SK-N-SH (cell line): ENCODE measurements around the gene SMIM1. TPM values are rescaled to one million over a fixed set of nuclear protein-coding genes. Genes with fewer than 3 reads are reported as not detected.

Experiments
- CTCF ChIA-PET: fragments of 300-600, 350-600 bp; formaldehyde crosslinking; extraction: SDS; loops from one replicate; lab custom pipeline; 2021; lab: Yijun Ruan, JAX
- POLR2A ChIA-PET: fragments of 350-600 bp; sonication (Branson Sonifier 250); formaldehyde crosslinking; extraction: SDS; loops from one replicate; lab custom pipeline; 2020; ENCODE audit warnings: antibody characterized with exemption, inconsistent platforms; lab: Yijun Ruan, JAX
- DNase-seq: peaks from one replicate; pipeline ENCODE4 v3.0.0; 2012
- H2AFZ ChIP-seq: fragments of 200-600 bp; sonication (generic); 2 replicates; pipeline ENCODE4 v1.8.1; 2016; ENCODE audit warnings: antibody characterized with exemption, mild to moderate bottlenecking, low read depth
- H3F3A ChIP-seq: fragments of 200-600 bp; sonication (generic); replicated peaks from 2 replicates; pipeline ENCODE3; 2016; ENCODE audit warnings: antibody characterized with exemption, mild to moderate bottlenecking; ENCODE audit not compliant: insufficient read depth
- H3K27ac ChIP-seq, 2 experiments: fragments of 200-500 bp in 1 of 2; fragments of 200-600 bp in 1 of 2; sonication (Bioruptor generic) in 1 of 2; sonication (generic), shearing (Covaris generic) in 1 of 2; 2 replicates each; pipeline versions ENCODE4 v1.5.1 to v1.6.1; 2014 to 2016; ENCODE audit warnings: low read depth in 2 of 2, inconsistent platforms in 1 of 2, low read length in 1 of 2, mild to moderate bottlenecking in 1 of 2, mixed read lengths in 1 of 2
- H3K27me3 ChIP-seq: fragments of 200-600 bp; sonication (generic), shearing (Covaris generic); 2 replicates; pipeline ENCODE4 v1.6.1; 2016; ENCODE audit warnings: mixed run types; ENCODE audit not compliant: insufficient read depth
- H3K36me3 ChIP-seq, 2 experiments: fragments of 200-500 bp in 1 of 2; fragments of 200-600 bp in 1 of 2; sonication (Bioruptor generic) in 1 of 2; sonication (generic) in 1 of 2; replicated peaks in 1 of 2; 2 replicates each; pipeline versions ENCODE3 to v1.5.1; 2014 to 2016; ENCODE audit warnings: low read length in 1 of 2, mild to moderate bottlenecking in 1 of 2; ENCODE audit not compliant: insufficient read depth in 2 of 2, control insufficient read depth in 1 of 2
- H3K4me1 ChIP-seq, 2 experiments: fragments of 200-500 bp in 1 of 2; fragments of 200-600 bp in 1 of 2; sonication (Bioruptor generic) in 1 of 2; sonication (generic), shearing (Covaris generic) in 1 of 2; 2 replicates each; pipeline versions ENCODE4 v1.5.1 to v1.6.1; 2014 to 2016; ENCODE audit warnings: low read depth in 1 of 2, low read length in 1 of 2, mixed run types in 1 of 2; ENCODE audit not compliant: insufficient read depth in 2 of 2, control insufficient read depth in 1 of 2
- H3K4me2 ChIP-seq: fragments of 200-600 bp; sonication (generic), shearing (Covaris generic); 2 replicates; pipeline ENCODE4 v1.6.1; 2017; ENCODE audit warnings: mixed run types
- H3K4me3 ChIP-seq, 2 experiments: fragments of 200-500 bp in 1 of 2; fragments of 200-600 bp in 1 of 2; sonication (Bioruptor generic) in 1 of 2; sonication (generic), shearing (Covaris generic) in 1 of 2; 2 replicates each; pipeline versions ENCODE4 v1.5.1 to v1.8.1; 2014 to 2016; ENCODE audit warnings: low read depth in 2 of 2, inconsistent platforms in 1 of 2, low read length in 1 of 2, mild to moderate bottlenecking in 1 of 2, mixed read lengths in 1 of 2, moderate library complexity in 1 of 2
- H3K79me2 ChIP-seq: fragments of 200-600 bp; sonication (generic); 2 replicates; pipeline ENCODE4 v1.8.1; 2017; ENCODE audit warnings: mild to moderate bottlenecking; ENCODE audit not compliant: insufficient read depth
- H3K9ac ChIP-seq: fragments of 200-600 bp; sonication (generic); 2 replicates; pipeline ENCODE4 v1.6.1; 2017; ENCODE audit warnings: mixed run types
- H3K9me2 ChIP-seq: fragments of 200-600 bp; sonication (generic); 2 replicates; pipeline ENCODE4 v1.6.1; 2017; ENCODE audit warnings: mixed run types
- H3K9me3 ChIP-seq: fragments of 200-600 bp; sonication (generic); 2 replicates; pipeline ENCODE4 v1.6.1; 2017; ENCODE audit warnings: mixed run types, mild to moderate bottlenecking, moderate library complexity
- H4K20me1 ChIP-seq: fragments of 200-600 bp; sonication (generic); 2 replicates; pipeline ENCODE4 v1.6.1; 2017; ENCODE audit warnings: mild to moderate bottlenecking, mixed run types; ENCODE audit not compliant: insufficient read depth
- ELF1 ChIP-seq: IDR thresholded peaks from 2 replicates; pipeline ENCODE4 v1.4.0; 2012
- EP300 ChIP-seq, 2 experiments: IDR thresholded peaks; 2 replicates each; pipeline versions ENCODE4 v1.4.0 to v1.6.1; 2012; ENCODE audit warnings: borderline replicate concordance in 1 of 2, low read depth in 1 of 2, low read length in 1 of 2
- FOSL2 ChIP-seq: IDR thresholded peaks from 2 replicates; pipeline ENCODE4 v1.4.0; 2012; ENCODE audit warnings: low read depth, mild to moderate bottlenecking, moderate library complexity, borderline replicate concordance
- FOXM1 ChIP-seq: IDR thresholded peaks from 2 replicates; pipeline ENCODE4 v1.4.0; 2012; ENCODE audit warnings: low read depth, mild to moderate bottlenecking
- GATA2 ChIP-seq: sonication (generic); formaldehyde crosslinking; IDR thresholded peaks from 2 replicates; pipeline ENCODE4 v1.5.0; 2020; ENCODE audit warnings: mild to moderate bottlenecking, missing genetic modification reagents
- MXI1 ChIP-seq: IDR thresholded peaks from 2 replicates; pipeline ENCODE4 v1.6.1; 2012; ENCODE audit warnings: mild to moderate bottlenecking, low read depth, low read length, improper control_type of control experiment
- RAD21 ChIP-seq: IDR thresholded peaks from 2 replicates; pipeline ENCODE4 v1.6.1; 2012; ENCODE audit warnings: mild to moderate bottlenecking, low read length
- SMC3 ChIP-seq: IDR thresholded peaks from 2 replicates; pipeline ENCODE4 v1.6.1; 2012; ENCODE audit warnings: low read depth, low read length, improper control_type of control experiment
- TAF1 ChIP-seq: IDR thresholded peaks from 2 replicates; pipeline ENCODE4 v1.6.1; 2012; ENCODE audit warnings: low read depth, mild to moderate bottlenecking, low read length, moderate library complexity, borderline replicate concordance
- WGBS: methylation state at CpG from one replicate; pipeline ENCODE4 v1.1.6; 2017; ENCODE audit warnings: low lambda C conversion rate; 5-methylcytosine and 5-hydroxymethylcytosine counted together
- polyA plus RNA-seq, 3 experiments: library from polyadenylated mRNA; depleted of rRNA; stranded (reverse); fragments of >200 nt; gene quantifications; 2 replicates each; pipeline ENCODE4 v1.2.3, GENCODE V29; 2012
- TF ChIP-seq, protein P1 (sequence below): IDR thresholded peaks from 2 replicates; pipeline ENCODE4 v1.4.0; 2012; ENCODE audit warnings: low read depth, borderline replicate concordance
- TF ChIP-seq, protein P2 (sequence below): fragments of 150-350 bp; IDR thresholded peaks from 2 replicates; pipeline ENCODE4 v1.6.1; 2017; ENCODE audit warnings: antibody characterized with exemption, low read length, low read depth, borderline replicate concordance
- TF ChIP-seq, protein P3 (sequence below): fragments of 200-600 bp; sonication (generic); IDR thresholded peaks from 2 replicates; pipeline ENCODE4 v1.6.1; 2017; ENCODE audit warnings: antibody characterized with exemption, mild to moderate bottlenecking, moderate library complexity
- TF ChIP-seq, protein P4 (sequence below): IDR thresholded peaks from 2 replicates; pipeline ENCODE4 v1.6.1; 2012; ENCODE audit warnings: mild to moderate bottlenecking, low read depth, low read length, moderate library complexity
- TF ChIP-seq, protein P5 (sequence below): fragments of 150-350 bp; IDR thresholded peaks from 2 replicates; pipeline ENCODE4 v1.6.1; 2016; ENCODE audit warnings: mild to moderate bottlenecking, low read depth, low read length

The SMIM1 gene
- polyA plus RNA-seq, 1 of the 3 experiments (the other 2 are of a cell fraction) = 6.1 TPM

DNA sequence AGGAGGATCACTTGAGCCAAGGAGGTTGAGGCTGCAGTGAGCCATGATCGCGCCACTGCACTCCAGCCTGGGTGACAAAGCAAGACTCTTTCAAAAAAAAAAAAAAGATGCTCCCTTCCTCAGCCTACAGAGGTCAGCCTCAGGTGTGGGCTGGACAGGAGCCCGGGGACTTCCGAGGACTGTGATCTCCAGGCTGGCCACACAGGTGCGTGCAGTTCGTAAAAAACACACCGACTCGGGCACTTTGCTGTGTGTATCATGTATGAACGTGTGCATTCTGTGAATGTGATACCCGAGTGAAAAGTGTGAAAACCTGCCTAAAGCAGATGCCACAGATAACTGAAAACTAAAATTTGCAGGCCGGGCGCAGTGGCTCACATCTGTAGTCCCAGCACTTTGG, 28.7 kb upstream of the SMIM1 start:
- no peak for DNase-seq
- H3K4me2 ChIP-seq = no peak overlapping the region
- H3K9me3 ChIP-seq = no peaks in the 10 kb centered on the region
- H3K4me3 ChIP-seq = no peak overlapping the region
- no peaks in the 10 kb centered on the region for H4K20me1 ChIP-seq
- 94% methylated on average over 12 of the region's 12 CpGs for WGBS
- H3K36me3 ChIP-seq = peaks cover 7 to 26% of the 10 kb centered on the region in 2 experiments
- CTCF ChIA-PET = interaction anchor here (2.6 kb wide), 1 partner anchor 19 kb away, joined by 10 read pairs; no protein-coding TSS in a partner anchor
- POLR2A ChIA-PET = no interaction called here
- no peaks in the 10 kb centered on the region for H3K27me3 ChIP-seq
- no peak overlapping the region for H3K27ac ChIP-seq
- TF ChIP-seq, protein P1, sequence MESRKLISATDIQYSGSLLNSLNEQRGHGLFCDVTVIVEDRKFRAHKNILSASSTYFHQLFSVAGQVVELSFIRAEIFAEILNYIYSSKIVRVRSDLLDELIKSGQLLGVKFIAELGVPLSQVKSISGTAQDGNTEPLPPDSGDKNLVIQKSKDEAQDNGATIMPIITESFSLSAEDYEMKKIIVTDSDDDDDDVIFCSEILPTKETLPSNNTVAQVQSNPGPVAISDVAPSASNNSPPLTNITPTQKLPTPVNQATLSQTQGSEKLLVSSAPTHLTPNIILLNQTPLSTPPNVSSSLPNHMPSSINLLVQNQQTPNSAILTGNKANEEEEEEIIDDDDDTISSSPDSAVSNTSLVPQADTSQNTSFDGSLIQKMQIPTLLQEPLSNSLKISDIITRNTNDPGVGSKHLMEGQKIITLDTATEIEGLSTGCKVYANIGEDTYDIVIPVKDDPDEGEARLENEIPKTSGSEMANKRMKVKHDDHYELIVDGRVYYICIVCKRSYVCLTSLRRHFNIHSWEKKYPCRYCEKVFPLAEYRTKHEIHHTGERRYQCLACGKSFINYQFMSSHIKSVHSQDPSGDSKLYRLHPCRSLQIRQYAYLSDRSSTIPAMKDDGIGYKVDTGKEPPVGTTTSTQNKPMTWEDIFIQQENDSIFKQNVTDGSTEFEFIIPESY = no peak
- TF ChIP-seq GATA2 (CRISPR knock-in tag) (no peak), TAF1 (no peak), ELF1 (no peak), SMC3 (no peak), RAD21 (no peak), EP300 (IDR thresholded peaks at IDR 0.05; ENCODE audit: borderline replicate concordance in 1 of 2, low read depth in 1 of 2, low read length in 1 of 2) (no peak), FOXM1 (no peak), FOSL2 (no peak), MXI1 (no peak)
- TF ChIP-seq, protein P2, sequence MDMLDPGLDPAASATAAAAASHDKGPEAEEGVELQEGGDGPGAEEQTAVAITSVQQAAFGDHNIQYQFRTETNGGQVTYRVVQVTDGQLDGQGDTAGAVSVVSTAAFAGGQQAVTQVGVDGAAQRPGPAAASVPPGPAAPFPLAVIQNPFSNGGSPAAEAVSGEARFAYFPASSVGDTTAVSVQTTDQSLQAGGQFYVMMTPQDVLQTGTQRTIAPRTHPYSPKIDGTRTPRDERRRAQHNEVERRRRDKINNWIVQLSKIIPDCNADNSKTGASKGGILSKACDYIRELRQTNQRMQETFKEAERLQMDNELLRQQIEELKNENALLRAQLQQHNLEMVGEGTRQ = no peak
- TF ChIP-seq, protein P3, sequence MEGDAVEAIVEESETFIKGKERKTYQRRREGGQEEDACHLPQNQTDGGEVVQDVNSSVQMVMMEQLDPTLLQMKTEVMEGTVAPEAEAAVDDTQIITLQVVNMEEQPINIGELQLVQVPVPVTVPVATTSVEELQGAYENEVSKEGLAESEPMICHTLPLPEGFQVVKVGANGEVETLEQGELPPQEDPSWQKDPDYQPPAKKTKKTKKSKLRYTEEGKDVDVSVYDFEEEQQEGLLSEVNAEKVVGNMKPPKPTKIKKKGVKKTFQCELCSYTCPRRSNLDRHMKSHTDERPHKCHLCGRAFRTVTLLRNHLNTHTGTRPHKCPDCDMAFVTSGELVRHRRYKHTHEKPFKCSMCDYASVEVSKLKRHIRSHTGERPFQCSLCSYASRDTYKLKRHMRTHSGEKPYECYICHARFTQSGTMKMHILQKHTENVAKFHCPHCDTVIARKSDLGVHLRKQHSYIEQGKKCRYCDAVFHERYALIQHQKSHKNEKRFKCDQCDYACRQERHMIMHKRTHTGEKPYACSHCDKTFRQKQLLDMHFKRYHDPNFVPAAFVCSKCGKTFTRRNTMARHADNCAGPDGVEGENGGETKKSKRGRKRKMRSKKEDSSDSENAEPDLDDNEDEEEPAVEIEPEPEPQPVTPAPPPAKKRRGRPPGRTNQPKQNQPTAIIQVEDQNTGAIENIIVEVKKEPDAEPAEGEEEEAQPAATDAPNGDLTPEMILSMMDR = no peak
- TF ChIP-seq, protein P4, sequence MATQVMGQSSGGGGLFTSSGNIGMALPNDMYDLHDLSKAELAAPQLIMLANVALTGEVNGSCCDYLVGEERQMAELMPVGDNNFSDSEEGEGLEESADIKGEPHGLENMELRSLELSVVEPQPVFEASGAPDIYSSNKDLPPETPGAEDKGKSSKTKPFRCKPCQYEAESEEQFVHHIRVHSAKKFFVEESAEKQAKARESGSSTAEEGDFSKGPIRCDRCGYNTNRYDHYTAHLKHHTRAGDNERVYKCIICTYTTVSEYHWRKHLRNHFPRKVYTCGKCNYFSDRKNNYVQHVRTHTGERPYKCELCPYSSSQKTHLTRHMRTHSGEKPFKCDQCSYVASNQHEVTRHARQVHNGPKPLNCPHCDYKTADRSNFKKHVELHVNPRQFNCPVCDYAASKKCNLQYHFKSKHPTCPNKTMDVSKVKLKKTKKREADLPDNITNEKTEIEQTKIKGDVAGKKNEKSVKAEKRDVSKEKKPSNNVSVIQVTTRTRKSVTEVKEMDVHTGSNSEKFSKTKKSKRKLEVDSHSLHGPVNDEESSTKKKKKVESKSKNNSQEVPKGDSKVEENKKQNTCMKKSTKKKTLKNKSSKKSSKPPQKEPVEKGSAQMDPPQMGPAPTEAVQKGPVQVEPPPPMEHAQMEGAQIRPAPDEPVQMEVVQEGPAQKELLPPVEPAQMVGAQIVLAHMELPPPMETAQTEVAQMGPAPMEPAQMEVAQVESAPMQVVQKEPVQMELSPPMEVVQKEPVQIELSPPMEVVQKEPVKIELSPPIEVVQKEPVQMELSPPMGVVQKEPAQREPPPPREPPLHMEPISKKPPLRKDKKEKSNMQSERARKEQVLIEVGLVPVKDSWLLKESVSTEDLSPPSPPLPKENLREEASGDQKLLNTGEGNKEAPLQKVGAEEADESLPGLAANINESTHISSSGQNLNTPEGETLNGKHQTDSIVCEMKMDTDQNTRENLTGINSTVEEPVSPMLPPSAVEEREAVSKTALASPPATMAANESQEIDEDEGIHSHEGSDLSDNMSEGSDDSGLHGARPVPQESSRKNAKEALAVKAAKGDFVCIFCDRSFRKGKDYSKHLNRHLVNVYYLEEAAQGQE = no peak
- TF ChIP-seq, protein P5, sequence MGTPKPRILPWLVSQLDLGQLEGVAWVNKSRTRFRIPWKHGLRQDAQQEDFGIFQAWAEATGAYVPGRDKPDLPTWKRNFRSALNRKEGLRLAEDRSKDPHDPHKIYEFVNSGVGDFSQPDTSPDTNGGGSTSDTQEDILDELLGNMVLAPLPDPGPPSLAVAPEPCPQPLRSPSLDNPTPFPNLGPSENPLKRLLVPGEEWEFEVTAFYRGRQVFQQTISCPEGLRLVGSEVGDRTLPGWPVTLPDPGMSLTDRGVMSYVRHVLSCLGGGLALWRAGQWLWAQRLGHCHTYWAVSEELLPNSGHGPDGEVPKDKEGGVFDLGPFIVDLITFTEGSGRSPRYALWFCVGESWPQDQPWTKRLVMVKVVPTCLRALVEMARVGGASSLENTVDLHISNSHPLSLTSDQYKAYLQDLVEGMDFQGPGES = no peak
- H3K9me2 ChIP-seq = no peaks in the 10 kb centered on the region
- no peak overlapping the region for H2AFZ ChIP-seq
- H3K9ac ChIP-seq = no peak overlapping the region
- peaks cover 4% of the 10 kb centered on the region; the same call in 1 of the 2 replicates for H3K79me2 ChIP-seq
- H3K4me1 ChIP-seq = peaks cover 0 to 30% of the 10 kb centered on the region in 2 experiments; a peak in 1 of 4 replicates
- peaks cover 10% of the 10 kb centered on the region for H3F3A ChIP-seq
